ENCODE measurements around the gene NUDT4.
"Not testable (repeated sequence)": the region's sequence is repeated elsewhere in the genome, so short reads cannot be mapped to it uniquely, and the experiment has no call there.

NUDT4 gene

GRCh38 chr12:93407963-93408283 is 30.2 kb downstream of the NUDT4 start:
- no peak for DNase-seq (ENCODE audit: low read depth)
- H3K4me3 ChIP-seq (ENCODE audit: low read length): no peak overlapping the region
- no peak for TF ChIP-seq CTCF (IDR thresholded peaks at IDR 0.05; ENCODE audit: insufficient read depth, low read depth, low read length, missing control alignments)

- DNase-seq (ENCODE audit: low read depth): no peak
- no peak overlapping the region for H3K4me3 ChIP-seq (ENCODE audit: low read length)
- no peak for TF ChIP-seq CTCF (IDR thresholded peaks at IDR 0.05; ENCODE audit: insufficient read depth, low read depth, low read length, missing control alignments)
These were observed 31.1 kb downstream of the NUDT4 start for GRCh38 chr12:93408813-93409212.

- H3K4me3 ChIP-seq (ENCODE audit: low read length): not testable (repeated sequence)
- peak; percentile 27 for DNase-seq (ENCODE audit: low read depth)
These were observed 31.8 kb downstream of the NUDT4 start for GRCh38 chr12:93409343-93410187.

- H3K4me3 ChIP-seq (ENCODE audit: low read length); DNase-seq (ENCODE audit: low read depth): not testable (repeated sequence)
These were observed 33.3 kb downstream of the NUDT4 start for GRCh38 chr12:93411060-93411459.

- not testable (repeated sequence) for H3K4me3 ChIP-seq (ENCODE audit: low read length); DNase-seq (ENCODE audit: low read depth)
These were observed 34.7 kb downstream of the NUDT4 start for GRCh38 chr12:93412396-93412795.

GRCh38 chr12:93413064-93413463 is 35.3 kb downstream of the NUDT4 start:
- no peak overlapping the region for H3K4me3 ChIP-seq (ENCODE audit: low read length)
- no peak for TF ChIP-seq CTCF (IDR thresholded peaks at IDR 0.05; ENCODE audit: insufficient read depth, low read depth, low read length, missing control alignments)
- DNase-seq (ENCODE audit: low read depth): no peak

GRCh38 chr12:93415723-93416464 is 38.2 kb downstream of the NUDT4 start:
- no peak for TF ChIP-seq CTCF (IDR thresholded peaks at IDR 0.05; ENCODE audit: insufficient read depth, low read depth, low read length, missing control alignments)
- H3K4me3 ChIP-seq (ENCODE audit: low read length): no peak overlapping the region
- DNase-seq (ENCODE audit: low read depth): no peak

GRCh38 chr12:93417967-93418480 is 40.3 kb downstream of the NUDT4 start:
- TF ChIP-seq CTCF (IDR thresholded peaks at IDR 0.05; ENCODE audit: insufficient read depth, low read depth, low read length, missing control alignments): no peak

More at GRCh38 chr12:93417967-93418480, 40.3 kb downstream of the NUDT4 start:
- no peak overlapping the region for H3K4me3 ChIP-seq (ENCODE audit: low read length)
- DNase-seq (ENCODE audit: low read depth): no peak

Data from epithelial cell of esophagus (primary cell).